Renal cortex interstitium (tissue), 11 donors: ENCODE measurements around the gene TMEM179. TPM values are rescaled to one million over a fixed set of nuclear protein-coding genes. Genes with fewer than 3 reads are reported as not detected.

Source experiments
- DNase-seq, 11 donors: peaks; one replicate each; pipeline ENCODE4 v3.0.0-alpha.2; 2013; ENCODE audit warnings: low read depth in 9 of 11, low spot score in 4 of 11; ENCODE audit errors: extremely low read depth in 1 of 11
- polyA plus RNA-seq, 3 donors: library from polyadenylated mRNA; unstranded; fragments of 120-200 nt; gene quantifications; one replicate each; pipeline ENCODE4 v1.2.1, GENCODE V29; 2013; ENCODE audit not compliant: insufficient read length in 3 of 3

The TMEM179 gene
- polyA plus RNA-seq, 3 donors: 0.56 to 0.90 (median 0.82) TPM

DNA sequence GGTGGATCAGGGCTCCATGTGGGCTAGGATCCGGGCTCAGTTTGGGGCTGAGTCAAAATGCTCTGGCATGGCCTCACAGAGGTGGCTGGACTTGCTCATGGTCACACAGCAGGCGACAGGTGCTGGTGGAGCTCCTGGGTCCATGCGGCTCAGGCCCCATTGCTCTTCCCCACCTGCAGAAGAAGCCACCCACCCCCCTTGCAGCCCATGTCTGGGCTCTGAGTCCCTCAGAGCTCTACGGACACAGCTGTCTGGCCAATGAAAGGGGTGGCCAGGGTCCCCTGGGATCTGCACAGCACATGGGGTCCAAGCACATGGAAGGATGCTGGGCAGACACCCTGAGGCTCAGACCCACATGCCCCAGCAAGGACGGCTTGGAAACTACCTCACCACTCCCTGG lies 42.0 kb downstream of the TMEM179 start:
- DNase-seq: no peak

DNA sequence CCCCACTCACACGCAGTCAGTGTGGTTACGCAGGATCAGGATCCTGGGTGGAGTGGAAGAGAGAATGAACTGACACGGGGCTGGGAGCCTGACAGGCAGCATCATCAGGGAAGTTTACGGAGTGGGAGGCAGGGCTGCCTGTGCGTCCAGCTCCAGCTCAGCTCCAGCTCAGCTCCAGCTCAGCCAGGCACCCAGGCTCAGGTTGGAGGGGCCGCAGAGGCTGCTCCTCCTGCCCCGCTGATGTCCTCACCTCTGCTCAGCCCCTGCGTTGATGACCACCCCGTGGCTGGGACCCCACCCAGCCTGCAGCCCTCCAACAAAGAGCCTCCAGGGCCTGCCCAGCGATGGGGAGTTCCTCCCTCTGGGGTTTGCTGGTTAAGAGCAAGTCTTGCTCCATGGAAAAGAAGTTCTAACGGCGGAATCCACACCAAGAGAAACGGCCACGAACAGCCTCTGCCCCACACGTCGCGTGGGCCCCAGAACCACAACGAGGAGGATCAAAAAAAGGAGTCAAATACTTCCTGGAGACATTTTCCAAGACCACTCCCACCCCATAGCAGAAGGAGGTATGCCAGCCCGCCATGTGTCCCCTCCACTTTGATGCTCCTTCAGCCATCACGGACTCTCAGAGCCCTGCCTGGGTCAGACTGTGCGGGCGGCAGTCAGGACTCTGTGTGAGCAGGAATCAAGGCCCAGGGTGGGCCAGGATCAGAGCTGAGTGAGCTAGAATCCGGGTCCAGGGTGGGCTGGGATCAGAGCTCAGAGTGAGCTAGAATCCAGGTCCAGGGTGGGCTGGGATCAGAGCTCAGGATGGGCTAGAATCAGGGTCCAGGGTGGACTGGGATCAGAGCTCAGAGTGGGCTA lies 42.7 kb downstream of the TMEM179 start:
- DNase-seq: no peak

DNA sequence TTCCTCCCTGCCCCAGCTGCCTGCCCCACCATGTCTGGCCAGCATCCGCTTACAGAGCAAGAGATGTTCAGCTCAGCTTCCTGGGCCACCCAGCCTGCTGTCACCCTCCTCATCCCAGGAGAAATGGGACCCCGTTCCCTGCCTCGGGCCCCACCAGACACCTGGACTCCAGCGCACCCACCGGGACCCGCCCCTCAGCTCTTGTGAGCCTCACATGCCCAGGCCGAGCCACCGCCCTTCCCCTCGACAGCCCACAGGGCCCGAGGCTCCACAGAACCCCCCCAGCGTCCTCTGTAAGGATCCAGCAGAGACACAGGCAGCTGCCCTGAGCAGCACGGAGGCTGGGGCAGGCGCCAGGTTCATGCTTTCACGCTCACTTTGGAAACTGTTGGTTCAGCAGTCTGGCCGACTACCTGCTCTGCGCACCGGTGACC lies 43.4 kb downstream of the TMEM179 start:
- no peak for DNase-seq

DNA sequence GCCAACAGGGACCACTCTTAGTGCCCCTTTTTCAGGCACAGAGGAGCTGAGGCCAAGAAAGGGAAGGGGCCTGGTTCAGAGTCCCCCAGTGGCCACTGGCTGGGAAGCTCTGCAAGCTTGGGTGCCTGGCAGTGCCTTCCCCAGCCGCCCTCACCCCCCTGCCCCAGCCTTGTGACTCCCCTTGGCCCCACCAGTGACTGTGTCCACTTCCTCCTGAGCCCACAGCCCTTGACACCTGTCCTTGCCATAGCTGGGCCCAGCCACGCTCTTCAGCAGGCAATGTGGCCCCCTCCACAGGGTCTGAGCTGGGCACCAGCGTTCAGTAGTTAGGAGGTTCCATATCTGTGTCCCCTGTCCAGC lies 44.0 kb downstream of the TMEM179 start:
- DNase-seq: no peak

DNA sequence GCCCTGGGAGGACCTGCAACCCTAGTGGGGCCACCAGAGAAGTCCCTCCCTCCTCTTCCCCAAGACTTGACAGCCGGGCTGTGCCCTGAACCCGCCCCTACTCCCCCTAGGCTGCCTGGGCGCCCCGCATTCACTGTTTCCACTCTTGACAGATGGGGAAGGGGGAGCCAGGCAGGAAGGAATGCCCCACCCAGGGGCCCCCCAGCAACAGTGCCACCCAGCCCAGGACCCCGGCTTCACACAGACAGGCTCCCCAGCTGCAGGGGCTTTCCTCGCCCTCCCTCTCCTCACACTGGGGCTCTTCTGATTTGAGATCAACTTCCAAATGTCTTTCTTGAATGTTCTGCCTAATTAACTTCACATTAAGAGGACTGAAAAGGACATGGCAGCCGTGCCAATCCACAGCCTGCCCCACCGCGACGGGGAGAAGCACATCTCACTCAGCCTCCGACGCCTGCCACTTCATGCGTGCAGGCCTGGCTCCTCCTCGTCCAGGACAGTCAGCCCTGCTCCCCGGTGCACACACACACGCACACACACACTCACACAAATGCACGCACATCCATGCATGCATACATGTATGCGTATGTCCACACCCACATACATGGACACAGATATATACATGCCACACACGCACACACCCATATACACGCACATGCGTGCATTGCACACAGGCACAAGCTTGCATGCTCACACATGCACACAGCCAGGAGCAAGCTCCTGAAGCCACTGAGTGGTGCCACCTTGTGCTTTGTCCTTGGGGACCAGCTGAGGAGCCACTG lies 44.6 kb downstream of the TMEM179 start:
- DNase-seq: no peak

DNA sequence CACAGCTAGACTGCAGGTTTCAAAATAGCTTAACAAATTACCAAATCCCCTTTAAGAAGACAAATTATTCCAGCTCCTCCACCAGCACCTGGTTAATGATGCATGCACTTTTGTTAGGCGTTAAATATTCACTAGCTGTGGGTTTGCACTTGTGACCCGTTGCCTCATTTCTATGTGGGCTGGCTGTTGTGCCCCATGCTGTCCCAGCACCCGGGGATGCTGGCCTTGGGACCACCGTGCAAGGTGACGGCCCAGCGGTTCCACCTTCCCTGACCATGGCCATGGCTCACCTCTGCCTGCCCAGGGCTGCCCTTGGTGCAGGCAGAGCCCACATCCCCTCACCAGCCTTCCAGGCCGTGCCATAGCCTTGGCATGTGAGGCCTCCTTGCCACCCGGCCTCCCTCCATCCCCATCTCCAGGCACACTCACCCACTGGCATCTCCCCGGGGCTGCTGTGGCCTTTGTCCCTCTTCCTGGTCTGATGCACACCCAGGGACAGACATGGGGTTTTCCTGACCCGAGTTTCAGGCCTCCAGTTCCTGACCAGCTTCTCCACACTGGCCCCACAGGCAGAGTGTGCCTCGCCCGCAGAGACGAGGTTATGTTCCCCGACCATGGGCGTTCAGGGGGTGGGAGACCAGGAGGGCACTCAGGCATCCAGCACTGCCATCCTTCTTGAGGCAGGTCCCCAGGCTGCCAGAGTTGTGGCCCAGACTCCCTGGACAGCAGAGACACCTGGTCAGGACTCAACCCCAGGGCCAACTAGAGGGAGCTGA lies 45.4 kb downstream of the TMEM179 start:
- DNase-seq: no peak

DNA sequence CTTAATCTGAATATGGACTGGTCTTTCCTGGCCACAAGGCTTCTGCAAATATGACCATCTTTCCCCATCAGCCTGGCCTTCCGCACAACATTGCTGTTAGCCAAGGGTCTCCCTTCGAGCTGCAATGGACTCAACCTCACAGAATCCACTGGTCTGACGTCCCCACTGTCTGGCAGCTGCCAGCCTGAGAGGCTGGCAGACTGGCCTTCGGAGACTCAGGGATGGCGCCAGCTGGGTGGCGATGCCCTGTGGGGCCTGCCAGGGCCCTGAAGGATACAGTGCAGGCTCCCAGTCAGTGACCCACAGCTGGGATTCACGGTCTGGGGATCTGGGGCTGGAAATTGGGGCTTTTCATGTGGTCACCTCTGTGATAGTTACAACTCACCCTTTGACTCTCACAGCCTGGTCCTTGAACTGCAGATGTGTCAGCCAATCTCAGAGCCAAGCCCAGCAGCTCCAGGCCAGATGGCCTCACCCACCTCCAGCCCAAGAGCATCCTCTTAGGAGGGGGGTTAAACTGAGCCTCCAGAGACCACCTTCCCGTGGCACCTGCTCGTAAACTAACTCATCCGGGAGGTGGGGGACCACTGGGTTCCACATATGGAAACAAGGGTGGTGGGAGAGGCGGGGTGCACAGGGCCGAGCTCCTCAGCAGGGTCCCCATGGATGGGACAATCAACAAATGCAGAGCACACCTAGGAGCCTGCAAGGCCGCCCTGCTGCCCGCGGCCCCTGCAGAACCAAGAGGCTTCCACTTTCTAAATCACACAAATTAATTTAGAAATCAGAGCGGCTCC lies 46.1 kb downstream of the TMEM179 start:
- DNase-seq: no peak

DNA sequence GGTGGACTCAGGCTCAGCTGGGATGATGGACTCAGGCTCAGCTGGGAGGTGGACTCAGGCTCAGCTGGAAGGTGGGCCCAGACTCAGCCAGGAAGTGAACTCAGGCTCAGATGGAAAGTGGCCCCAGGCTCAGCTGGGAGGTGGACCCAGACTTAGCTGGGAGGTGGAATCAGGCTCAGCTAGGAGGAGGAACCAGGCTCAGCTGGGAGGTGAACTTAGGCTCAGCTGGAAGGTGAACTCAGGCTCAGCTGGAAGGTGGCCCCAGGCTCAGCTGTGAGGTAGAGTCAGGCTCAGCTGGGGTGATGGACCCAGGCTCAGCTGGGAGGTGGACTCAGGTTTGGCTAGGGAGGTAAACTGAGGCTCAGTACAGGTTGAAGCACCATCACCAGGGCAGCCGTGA lies 46.8 kb downstream of the TMEM179 start:
- DNase-seq: no peak

DNA sequence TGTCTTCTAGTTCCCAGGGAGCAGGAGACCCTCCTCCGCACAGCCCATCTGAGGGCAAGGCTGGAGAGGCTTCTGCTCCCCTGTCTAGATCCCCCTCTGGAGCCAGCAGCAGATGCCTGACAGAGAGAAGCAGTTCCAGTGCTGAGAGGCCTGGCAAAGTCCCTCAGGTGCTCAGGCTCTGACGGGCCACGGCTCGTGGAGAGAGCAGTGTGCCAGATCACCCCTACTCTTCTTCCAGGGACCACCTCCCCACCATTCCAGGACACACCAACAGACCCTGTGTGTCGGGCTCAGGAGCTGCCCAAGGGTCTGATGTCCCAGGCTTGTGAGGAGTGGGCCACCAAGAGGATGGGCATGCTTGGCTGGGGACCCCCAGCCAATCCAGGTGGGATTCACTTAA lies 47.5 kb downstream of the TMEM179 start:
- DNase-seq: no peak

DNA sequence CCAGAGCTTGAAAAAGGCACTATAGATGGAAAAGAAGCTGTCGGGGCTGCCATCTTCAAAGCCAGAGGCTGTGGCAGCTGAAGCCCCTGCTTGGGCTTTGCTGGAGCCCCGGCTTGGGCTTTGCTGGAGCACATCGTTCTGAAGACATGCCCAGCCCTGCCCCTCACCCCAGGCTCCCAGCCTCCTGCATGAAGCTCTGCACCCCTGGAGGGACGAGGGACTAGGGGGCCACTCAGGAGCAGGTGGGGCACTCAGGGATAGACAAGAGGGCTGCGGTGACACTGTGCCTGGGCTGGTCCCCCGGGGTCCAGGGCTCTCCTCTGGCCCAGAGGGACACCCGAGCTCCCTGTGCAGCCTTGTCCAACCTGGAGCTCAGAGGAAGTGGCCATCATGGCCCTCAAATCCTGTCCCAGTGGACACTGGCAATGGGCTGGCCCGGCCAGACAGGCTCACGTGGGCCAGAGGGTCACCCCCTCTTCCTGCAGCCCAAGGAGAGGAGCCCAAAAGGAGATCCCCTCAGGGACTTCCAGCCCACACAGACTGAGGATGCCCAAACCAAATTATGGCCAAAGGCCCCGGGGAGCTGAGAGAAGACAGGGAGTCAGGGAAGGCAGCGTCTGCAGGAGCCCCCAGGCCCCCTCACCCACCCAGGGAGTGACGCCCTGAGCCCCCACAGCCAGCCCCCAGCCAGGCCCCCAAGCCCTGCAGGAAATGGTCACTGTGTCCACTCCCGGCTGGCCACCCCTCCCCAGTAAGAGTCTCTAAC lies 48.1 kb downstream of the TMEM179 start:
- DNase-seq: no peak

DNA sequence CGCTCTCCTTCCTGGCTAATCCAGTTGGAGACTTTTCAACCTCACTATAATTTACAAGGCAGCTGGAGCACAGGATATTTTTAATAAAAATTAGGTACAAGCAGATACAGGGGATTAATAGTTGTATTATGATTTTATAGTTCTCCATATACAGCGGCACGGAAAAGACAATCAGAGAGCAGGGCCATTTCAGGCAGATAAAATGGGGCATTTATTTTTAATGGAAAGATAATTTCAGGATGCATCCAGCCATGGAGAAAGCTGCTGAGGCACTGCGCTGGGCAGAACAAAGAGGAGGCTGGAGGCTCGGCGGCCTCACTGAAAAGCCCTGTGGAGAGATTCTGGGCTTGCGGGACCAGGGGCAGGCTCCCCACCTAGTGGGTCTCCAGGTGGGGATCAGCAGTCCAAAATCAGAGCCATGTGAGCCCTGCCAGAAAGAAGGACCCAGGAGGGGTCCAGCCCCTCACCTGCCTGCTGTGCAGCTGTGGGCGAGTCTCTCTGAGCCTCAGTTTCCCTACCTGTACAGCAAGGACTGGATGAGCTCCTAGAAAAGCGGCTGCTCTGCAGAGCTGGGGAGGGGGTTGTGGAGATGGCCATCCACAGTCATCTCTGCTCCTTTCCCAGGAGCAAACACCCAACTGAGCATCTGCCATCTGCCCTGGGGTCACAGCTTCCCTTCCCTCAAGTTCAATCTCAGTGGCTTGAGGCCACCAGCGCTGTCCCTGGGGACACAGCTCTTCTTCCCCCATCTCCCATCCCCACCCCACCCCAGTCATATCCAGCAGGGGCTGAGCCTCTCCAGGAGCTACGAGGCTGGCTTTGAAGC lies 48.9 kb downstream of the TMEM179 start:
- DNase-seq: no peak

DNA sequence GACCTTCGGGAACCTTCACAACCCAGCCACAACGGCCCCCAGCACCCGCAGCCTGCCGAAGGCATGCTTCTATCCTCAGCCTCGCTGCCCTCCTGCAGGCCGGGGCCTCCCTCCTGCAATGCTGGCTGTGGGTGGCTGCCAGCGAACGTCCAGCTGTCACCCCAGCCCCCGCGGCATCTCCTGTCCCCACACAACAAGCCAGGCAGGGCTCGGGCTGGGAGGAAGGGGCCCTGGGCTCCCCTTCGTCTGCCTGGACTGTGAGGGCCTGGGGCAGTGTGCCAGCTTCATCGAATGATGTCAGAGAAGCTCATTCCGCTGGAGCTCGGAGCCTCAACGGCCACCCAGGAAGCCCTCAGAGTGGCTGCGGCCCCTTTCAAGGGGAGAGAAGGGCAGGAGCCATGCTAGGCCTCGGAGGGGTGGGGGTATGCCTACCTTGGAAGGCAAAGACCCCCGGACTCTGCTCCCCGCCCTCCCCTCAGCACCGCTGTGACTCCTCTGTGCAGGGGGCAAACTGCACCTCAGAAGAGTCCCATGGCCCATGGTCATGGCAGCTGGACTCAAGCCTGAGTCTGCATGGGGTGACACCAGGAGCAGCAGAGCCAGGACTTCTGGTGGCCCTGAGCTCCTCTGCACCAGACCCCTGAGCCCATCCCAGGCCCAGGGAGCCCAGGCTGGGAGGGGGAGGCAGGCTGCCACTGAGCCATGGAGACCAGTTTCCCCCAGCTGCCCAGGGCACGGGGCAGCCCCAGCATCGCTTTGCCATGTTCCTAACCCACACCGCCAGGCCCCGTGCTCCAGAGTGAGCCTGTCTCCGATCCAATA lies 49.8 kb downstream of the TMEM179 start:
- no peak for DNase-seq

DNA sequence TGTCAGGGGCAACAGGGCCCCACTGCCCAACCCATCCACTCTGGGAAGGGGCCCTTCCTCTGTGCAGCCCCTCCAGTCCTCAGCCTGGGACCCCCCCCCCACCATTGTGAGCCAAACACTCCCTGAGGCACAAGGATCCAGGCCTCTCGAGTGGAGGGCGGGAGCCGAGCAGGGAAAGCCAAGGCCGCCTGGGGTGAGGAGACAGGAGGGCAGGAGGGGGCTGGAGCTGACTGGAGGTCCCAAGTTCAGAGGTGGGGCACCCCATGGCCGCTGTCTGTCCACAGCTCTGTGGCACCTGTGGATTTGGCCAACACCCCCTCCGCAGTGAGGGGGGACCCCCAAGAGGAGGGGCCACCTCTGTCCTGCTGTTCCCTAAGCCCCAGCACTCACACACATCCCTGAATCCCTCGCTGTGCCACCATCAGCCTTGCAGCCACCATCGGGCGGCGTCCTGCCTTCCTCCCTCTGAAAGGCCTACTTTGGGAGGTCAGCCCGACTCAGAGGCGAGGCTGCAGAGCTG lies 50.4 kb downstream of the TMEM179 start:
- no peak for DNase-seq

DNA sequence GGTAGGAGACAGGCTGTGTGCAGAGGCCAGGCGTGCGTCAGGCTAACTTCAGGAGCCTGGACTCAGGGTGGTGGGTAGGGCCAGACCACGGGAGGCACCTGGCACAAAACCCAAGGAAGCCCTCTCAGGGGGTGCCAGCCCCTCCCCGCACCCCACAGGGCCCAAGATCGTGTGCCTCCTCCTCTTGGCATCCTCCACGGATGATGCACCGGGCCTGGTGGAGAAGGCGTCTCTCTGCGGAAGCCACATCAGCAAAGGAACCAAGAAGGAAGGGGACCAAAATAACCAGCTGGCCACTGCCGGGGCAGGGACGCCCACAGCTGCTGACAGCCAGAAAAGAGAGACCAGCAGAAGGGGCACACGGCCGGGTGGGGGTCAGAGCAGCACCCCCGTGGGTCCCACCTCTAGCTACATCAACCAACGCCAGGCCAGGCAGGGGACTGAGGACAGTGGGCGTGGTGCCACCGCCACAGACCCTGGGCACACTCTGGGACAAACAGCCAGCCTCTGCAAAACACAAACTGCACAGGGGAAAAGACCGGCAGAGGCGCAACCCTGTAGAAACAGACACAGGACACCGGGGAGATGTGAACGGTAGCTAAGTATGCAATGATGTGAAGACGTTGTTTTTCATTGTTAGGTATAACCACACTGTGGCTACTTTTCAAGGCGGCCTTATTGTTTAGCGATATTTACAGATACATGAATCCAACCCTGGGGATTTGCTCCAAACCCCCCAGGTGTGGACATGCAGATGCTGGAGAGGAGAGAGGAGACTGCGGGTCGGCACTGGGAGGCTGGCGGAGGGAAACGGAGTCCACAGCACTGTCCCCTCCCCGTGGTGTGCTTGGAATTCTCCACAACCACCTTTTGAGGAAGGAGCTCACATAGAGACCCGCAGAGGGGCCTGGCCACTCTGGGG lies 51.1 kb downstream of the TMEM179 start:
- no peak for DNase-seq

DNA sequence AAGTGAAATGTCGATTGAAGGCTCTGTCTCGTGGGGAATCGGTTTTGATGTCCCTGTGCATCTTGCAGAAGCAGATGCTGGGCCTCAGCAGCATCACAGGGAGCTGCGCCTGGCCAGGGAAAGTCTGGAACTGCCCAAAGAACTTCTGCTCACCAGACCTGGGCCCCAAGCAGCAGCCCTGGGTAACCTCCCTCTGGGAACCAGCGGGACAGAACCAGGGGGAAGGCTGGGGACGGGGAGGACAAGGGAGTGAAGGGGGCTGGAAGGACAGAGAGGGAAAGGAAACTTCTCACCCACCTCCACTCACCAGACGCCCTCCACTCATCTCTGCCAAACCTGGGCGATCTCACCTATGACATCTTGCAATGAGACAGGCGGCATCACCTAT lies 51.8 kb downstream of the TMEM179 start:
- no peak for DNase-seq
